Left lung (tissue), 10 donors: Measurements from ENCODE around the gene DEGS1. TPM values are rescaled to one million over a fixed set of nuclear protein-coding genes. Genes with fewer than 3 reads are reported as not detected.

ENCODE experiments used
- ATAC-seq: fragments of 200-7000 bp; cut with Tn5 transposase; one replicate; pipeline ENCODE4 v1.9.1; 2020; ENCODE audit warnings: moderate library complexity
- DNase-seq, 4 donors: peaks; one replicate each; pipeline ENCODE4 v3.0.0-alpha.2; 2013 to 2020
- H3K27ac ChIP-seq, 2 donors: fragments of 200-600 bp; sonication (generic) in 1 of 2; one replicate each; pipeline versions ENCODE4 v1.5.0 to v1.8.0; 2020 to 2021
- H3K27me3 ChIP-seq, 2 donors: fragments of 200-600 bp; sonication (generic) in 1 of 2; one replicate each; pipeline versions ENCODE4 v1.5.0 to v1.8.0; 2020 to 2021
- H3K36me3 ChIP-seq, 2 donors: fragments of 200-600 bp; sonication (generic) in 1 of 2; one replicate each; pipeline versions ENCODE4 v1.5.0 to v1.8.0; 2020 to 2021
- H3K4me1 ChIP-seq, 2 donors: fragments of 200-600 bp; one replicate each; pipeline ENCODE4 v1.8.0; 2021
- H3K4me3 ChIP-seq, 2 donors: fragments of 200-600 bp; sonication (generic) in 1 of 2; one replicate each; pipeline versions ENCODE4 v1.5.0 to v1.8.0; 2020 to 2021; ENCODE audit warnings: mild to moderate bottlenecking in 1 of 2
- H3K9me3 ChIP-seq, 2 donors: fragments of 200-600 bp; sonication (generic) in 1 of 2; one replicate each; pipeline versions ENCODE4 v1.5.0 to v1.8.0; 2020 to 2021
- intact Hi-C, 2 donors: fragments of 100-400 bp; cut with DNase I; formaldehyde crosslinking; loops; one replicate each; pipeline versions ENCODE4 v1.11.2 to v1.14.2; 2022
- polyA plus RNA-seq, 6 donors: library from polyadenylated mRNA; unstranded; fragments of 120-200 nt; gene quantifications; one replicate each; pipeline ENCODE4 v1.2.1, GENCODE V29; 2013; ENCODE audit not compliant: insufficient read length in 6 of 6
- total RNA-seq, 2 donors: library from RNA; stranded (reverse); fragmentation: NEBNext Ultra II Directional; extraction: Animal tissue kit (Norgen Biotek cat#: 25700); gene quantifications; one replicate each; pipeline ENCODE4 v1.2.1, GENCODE V29; 2021
- TF ChIP-seq, protein P1 (sequence below), 2 donors: fragments of 200-600 bp; sonication (generic) in 1 of 2; IDR thresholded peaks; one replicate each; pipeline versions ENCODE4 v1.5.0 to v1.8.0; 2021; ENCODE audit warnings: antibody characterized with exemption in 2 of 2
- donor health status: DM: no; HTN: yes; CAD: no.
- donor health status: DM: no; HTN: no; CAD: no.

The DEGS1 gene
- total and polyA plus RNA-seq, 8 donors: 51.2 to 92.2 (median 60.8) TPM

DNA sequence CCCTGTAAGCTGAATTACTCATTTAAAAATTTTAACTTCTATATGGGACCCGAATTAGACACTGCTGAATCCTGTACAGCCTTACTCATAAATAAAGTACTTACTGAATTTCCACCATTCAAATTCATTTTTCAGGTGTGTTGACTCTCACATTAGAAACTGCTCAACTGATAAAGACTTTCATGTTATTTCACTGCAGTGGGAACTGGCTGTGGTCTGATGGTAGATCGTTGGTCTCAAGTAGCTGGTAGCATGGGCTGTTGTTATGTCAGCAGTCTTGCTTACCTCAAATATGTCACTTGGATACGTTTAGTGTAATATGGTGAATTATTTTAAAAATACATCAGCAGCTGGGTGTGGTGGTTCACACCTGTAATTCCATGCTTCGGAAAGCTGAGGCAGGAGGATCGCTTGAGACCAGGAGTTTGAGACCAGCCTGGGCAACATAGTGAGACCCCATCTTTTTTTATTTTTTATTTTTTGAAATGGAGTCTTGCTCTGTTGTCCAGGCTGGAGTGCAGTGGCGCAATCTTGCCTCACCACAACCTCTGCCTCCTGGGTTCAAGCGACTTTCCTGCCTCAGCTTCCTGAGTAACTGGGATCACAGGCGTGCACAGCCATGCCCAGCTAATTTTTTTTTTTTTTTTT is 10.4 kb downstream of the DEGS1 start:
- Histone ChIP-seq H3K27ac (no peak overlapping the region), H3K27me3 (no peaks in the 10 kb centered on the region), H3K36me3 (peaks cover 0 to 55% of the 10 kb centered on the region in 2 donors), H3K9me3 (no peaks in the 10 kb centered on the region), H3K4me3 (no peak overlapping the region), H3K4me1 (peaks cover 0 to 13% of the 10 kb centered on the region in 2 donors)
- intact Hi-C loops: no loop called here
- no peak for DNase-seq
- TF ChIP-seq, protein P1, sequence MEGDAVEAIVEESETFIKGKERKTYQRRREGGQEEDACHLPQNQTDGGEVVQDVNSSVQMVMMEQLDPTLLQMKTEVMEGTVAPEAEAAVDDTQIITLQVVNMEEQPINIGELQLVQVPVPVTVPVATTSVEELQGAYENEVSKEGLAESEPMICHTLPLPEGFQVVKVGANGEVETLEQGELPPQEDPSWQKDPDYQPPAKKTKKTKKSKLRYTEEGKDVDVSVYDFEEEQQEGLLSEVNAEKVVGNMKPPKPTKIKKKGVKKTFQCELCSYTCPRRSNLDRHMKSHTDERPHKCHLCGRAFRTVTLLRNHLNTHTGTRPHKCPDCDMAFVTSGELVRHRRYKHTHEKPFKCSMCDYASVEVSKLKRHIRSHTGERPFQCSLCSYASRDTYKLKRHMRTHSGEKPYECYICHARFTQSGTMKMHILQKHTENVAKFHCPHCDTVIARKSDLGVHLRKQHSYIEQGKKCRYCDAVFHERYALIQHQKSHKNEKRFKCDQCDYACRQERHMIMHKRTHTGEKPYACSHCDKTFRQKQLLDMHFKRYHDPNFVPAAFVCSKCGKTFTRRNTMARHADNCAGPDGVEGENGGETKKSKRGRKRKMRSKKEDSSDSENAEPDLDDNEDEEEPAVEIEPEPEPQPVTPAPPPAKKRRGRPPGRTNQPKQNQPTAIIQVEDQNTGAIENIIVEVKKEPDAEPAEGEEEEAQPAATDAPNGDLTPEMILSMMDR (IDR thresholded peaks at IDR 0.05): no peak
- no peak for ATAC-seq

DNA sequence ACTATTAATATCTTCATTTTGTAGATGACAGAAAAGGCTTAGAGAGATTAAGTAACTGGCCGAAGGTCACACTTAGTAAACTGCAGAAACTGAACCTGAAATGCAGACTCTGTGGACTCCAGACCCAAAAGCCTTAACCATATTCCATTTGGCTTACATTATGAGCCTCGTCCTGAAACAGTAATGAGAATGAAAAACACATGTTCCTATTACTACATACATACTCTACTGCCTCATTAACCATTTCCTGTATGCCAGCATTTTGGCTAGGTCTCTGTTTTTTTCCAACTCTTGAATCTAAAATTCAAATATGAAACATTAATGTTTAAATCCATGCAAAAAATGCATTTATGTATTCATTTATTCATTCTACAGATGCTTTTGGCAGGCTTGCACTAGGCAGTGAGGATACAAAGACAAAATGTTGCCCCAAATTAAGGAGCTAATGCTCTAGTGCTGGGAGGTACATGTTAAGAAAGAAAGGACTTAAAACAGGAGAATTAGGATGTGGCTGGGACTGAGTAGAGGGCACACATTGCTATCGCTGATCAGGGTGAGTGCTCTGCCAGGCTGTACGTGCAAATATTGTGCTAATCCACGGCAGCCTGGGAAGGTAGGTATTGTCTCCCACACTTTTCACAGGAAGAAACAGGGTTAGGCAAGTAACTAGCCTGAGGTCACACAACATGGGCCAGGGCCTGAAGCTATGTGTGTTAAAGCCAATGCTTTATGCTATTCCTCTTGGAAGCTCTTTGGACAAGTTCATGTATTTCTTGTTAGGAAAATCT is 14.0 kb downstream of the DEGS1 start:
- ATAC-seq (peak; percentile 17), DNase-seq (no peak)
- Histone ChIP-seq H3K4me3 (no peak overlapping the region), H3K27ac (no peak overlapping the region), H3K4me1 (peaks cover 0 to 7% of the 10 kb centered on the region in 2 donors), H3K27me3 (no peaks in the 10 kb centered on the region), H3K36me3 (peaks cover 0 to 30% of the 10 kb centered on the region in 2 donors), H3K9me3 (no peaks in the 10 kb centered on the region)
- TF ChIP-seq, protein P1 (IDR thresholded peaks at IDR 0.05): no peak
- intact Hi-C loops: no loop called here

DNA sequence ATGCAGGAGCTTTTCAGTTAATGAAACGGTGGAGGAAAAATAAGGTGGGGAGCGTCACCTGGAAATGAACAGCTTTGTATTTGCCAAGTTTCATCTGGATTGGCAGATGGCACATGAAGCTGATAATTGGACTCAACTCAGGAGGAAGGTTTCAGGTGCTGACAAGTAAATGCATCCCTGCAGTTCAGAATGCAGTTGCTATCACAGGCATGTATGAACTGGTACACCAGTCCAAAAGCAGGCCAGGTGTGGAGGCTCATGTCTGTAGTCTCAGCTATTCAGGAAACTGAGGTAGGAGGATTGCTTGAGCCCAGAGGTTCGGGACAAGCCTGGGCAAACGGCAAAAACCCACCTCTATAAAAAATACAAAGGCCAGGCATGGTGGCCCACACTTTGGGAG is 15.5 kb downstream of the DEGS1 start:
- TF ChIP-seq, protein P1 (IDR thresholded peaks at IDR 0.05): no peak
- DNase-seq (no peak), ATAC-seq (no peak)
- intact Hi-C loops: no loop called here
- Histone ChIP-seq H3K36me3 (peaks cover 0 to 14% of the 10 kb centered on the region in 2 donors), H3K27me3 (no peaks in the 10 kb centered on the region), H3K4me3 (no peak overlapping the region), H3K4me1 (peaks cover 3 to 10% of the 10 kb centered on the region in 2 donors), H3K9me3 (no peaks in the 10 kb centered on the region), H3K27ac (no peak overlapping the region)

DNA sequence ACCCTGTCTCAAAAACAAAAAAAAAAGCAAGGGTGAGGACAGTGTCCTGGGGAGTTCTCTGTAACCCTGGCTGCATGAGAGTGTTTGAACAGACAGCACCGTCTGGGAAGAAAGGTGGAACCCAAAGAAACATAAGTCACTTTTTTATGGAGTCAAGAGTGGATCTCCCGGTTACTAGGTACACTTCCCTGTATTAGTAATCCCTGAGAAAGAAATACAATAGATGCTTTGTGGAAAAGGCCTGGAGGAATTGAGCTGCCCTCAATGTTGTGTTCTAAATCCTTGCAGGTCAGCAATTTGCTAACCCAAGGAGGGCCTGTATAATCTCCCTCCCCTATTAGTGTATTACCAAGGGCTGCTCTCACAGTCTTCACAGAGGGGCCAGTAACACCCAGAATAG is 16.6 kb downstream of the DEGS1 start:
- Histone ChIP-seq H3K9me3 (no peaks in the 10 kb centered on the region), H3K4me3 (no peak overlapping the region), H3K4me1 (peaks cover 9 to 21% of the 10 kb centered on the region in 2 donors), H3K27ac (no peak overlapping the region), H3K36me3 (peaks cover 0 to 6% of the 10 kb centered on the region in 2 donors), H3K27me3 (no peaks in the 10 kb centered on the region)
- TF ChIP-seq, protein P1 (IDR thresholded peaks at IDR 0.05): no peak
- ATAC-seq (no peak), DNase-seq (no peak)
- intact Hi-C loops: no loop called here

DNA sequence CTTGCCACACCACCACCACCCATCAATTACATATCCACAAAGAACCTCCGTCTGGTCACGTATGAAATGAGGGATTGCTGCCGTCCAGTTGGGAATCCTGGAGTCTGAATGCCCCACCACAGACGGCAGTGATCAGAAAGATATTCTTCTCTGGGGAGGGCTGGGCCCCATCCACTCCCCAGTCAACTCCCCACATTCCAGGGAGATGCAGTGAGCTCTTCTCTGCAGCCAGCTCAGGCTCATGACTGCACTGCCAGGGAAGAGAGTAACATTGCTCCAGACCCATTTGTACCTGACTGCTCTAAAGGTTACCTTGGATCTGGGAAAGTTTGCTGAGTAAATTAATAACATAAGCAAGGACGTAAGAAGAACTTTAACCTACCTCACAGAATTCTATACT is 18.3 kb downstream of the DEGS1 start:
- Histone ChIP-seq H3K4me3 (no peak overlapping the region), H3K9me3 (no peaks in the 10 kb centered on the region), H3K36me3 (no peaks in the 10 kb centered on the region), H3K27ac (no peak overlapping the region), H3K4me1 (peaks cover 15 to 29% of the 10 kb centered on the region in 2 donors), H3K27me3 (no peaks in the 10 kb centered on the region)
- DNase-seq (no peak), ATAC-seq (no peak)
- intact Hi-C loops: no loop called here
- TF ChIP-seq, protein P1 (IDR thresholded peaks at IDR 0.05): no peak
